Measurements from ENCODE around the gene HSPB9. TPM values are rescaled to one million over a fixed set of nuclear protein-coding genes. Genes with fewer than 3 reads are reported as not detected.

HSPB9 gene
- total RNA-seq, 1 donor from 2014 or later, result not detected

DNA sequence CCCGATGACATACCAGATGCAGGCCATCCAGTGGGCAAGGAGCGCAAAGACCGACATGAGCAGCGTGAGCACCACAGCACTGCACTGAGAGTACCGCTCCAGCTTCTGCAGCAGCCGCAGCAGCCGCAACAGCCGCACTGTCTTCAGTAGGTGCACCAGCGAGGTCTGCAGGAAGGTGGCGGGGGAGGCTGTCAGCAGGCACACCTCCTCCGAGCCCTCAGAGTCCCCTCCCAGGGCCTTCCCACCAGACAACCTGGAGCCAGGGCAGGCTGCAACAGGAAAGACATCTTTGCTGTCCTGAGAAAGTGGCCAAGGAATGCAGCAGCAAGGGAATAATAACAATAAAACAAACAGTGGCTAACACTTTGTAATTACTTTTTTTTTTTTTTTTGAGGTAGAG lies 49.2 kb downstream of the HSPB9 start:
- Histone ChIP-seq H3K27ac (no peak overlapping the region), H3K4me1 (no peaks in the 10 kb centered on the region), H3K36me3 (no peaks in the 10 kb centered on the region), H3K27me3 (no peaks in the 10 kb centered on the region), H3K9me3 (no peaks in the 10 kb centered on the region), H3K4me3 (no peak overlapping the region)
- no peak for DNase-seq (ENCODE audit: low spot score in 2 of 2)
- TF ChIP-seq, protein P1, sequence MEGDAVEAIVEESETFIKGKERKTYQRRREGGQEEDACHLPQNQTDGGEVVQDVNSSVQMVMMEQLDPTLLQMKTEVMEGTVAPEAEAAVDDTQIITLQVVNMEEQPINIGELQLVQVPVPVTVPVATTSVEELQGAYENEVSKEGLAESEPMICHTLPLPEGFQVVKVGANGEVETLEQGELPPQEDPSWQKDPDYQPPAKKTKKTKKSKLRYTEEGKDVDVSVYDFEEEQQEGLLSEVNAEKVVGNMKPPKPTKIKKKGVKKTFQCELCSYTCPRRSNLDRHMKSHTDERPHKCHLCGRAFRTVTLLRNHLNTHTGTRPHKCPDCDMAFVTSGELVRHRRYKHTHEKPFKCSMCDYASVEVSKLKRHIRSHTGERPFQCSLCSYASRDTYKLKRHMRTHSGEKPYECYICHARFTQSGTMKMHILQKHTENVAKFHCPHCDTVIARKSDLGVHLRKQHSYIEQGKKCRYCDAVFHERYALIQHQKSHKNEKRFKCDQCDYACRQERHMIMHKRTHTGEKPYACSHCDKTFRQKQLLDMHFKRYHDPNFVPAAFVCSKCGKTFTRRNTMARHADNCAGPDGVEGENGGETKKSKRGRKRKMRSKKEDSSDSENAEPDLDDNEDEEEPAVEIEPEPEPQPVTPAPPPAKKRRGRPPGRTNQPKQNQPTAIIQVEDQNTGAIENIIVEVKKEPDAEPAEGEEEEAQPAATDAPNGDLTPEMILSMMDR (IDR thresholded peaks at IDR 0.05), result no peak
- intact Hi-C loops (cut with DNase I), result no loop called here

Other genes with a start within 250 kb of the HSPB9 start
- gene ACLY, start 203.9 kb upstream of the HSPB9 start, total RNA-seq, result 64.4 TPM
- not detected for gene ODAD4, start 192.2 kb upstream of the HSPB9 start, total RNA-seq
- 72.9 TPM for gene CNP, start 156.0 kb upstream of the HSPB9 start, total RNA-seq
- 79.7 TPM for gene DNAJC7, start 105.4 kb upstream of the HSPB9 start, total RNA-seq
- 63.6 TPM for gene NKIRAS2, start 102.7 kb upstream of the HSPB9 start, total RNA-seq
- 0.21 TPM for gene C17orf113, start 72.2 kb upstream of the HSPB9 start, total RNA-seq
- not detected for gene ZNF385C, start 24.3 kb upstream of the HSPB9 start, total RNA-seq
- 1.7 TPM for gene DHX58, start 10.1 kb upstream of the HSPB9 start, total RNA-seq
- 94.3 TPM for gene KAT2A, start 1.4 kb upstream of the HSPB9 start, total RNA-seq
- gene RAB5C, start 32.2 kb downstream of the HSPB9 start, total RNA-seq, result 137 TPM
- not detected for gene KCNH4, start 58.3 kb downstream of the HSPB9 start, total RNA-seq
- gene HCRT, start 62.6 kb downstream of the HSPB9 start, total RNA-seq, result not detected
- 94.3 TPM for gene GHDC, start 71.7 kb downstream of the HSPB9 start, total RNA-seq
- 80.6 TPM for gene STAT5B, start 153.6 kb downstream of the HSPB9 start, total RNA-seq
- 105 TPM for gene STAT5A, start 165.7 kb downstream of the HSPB9 start, total RNA-seq

All from ascending aorta (tissue), 2 donors.